GM21737 (cell line): ENCODE data around the gene ACP2.
"Not testable (repeated sequence)": the region's sequence is repeated elsewhere in the genome, so short reads cannot be mapped to it uniquely, and the experiment has no call there.

ENCODE experiments used
- ATAC-seq: cut with Tn5 transposase; IDR thresholded peaks from one replicate; pipeline ENCODE4 v1.9.1; 2021; ENCODE audit warnings: mild to moderate bottlenecking, moderate library complexity; ENCODE audit not compliant: unreplicated experiment

ACP2 gene

GRCh38 chr11:47208008-47208552 lies 40.5 kb downstream of the ACP2 start:
- not testable (repeated sequence) for ATAC-seq

- no peak for ATAC-seq
Measured at GRCh38 chr11:47207459-47207858, 41.2 kb downstream of the ACP2 start.

GRCh38 chr11:47206577-47206976 lies 42.0 kb downstream of the ACP2 start:
- ATAC-seq: not testable (repeated sequence)

- no peak for ATAC-seq
Measured at GRCh38 chr11:47204637-47204989, 44.0 kb downstream of the ACP2 start.

GRCh38 chr11:47202576-47202975 lies 46.0 kb downstream of the ACP2 start:
- ATAC-seq: no peak

- ATAC-seq: no peak
Measured at GRCh38 chr11:47201015-47201414, 47.6 kb downstream of the ACP2 start.

- not testable (repeated sequence) for ATAC-seq
Measured at GRCh38 chr11:47198161-47198560, 50.5 kb downstream of the ACP2 start.

GRCh38 chr11:47192111-47192510 lies 56.5 kb downstream of the ACP2 start:
- ATAC-seq: no peak

- ATAC-seq: not testable (repeated sequence)
Measured at GRCh38 chr11:47191137-47191536, 57.5 kb downstream of the ACP2 start.
